Right atrium auricular region (tissue), 2 donors: ENCODE results near the gene RNF213. TPM values are rescaled to one million over a fixed set of nuclear protein-coding genes. Genes with fewer than 3 reads are reported as not detected.
"Not testable (repeated sequence)": the region's sequence is repeated elsewhere in the genome, so short reads cannot be mapped to it uniquely, and the experiment has no call there.

Source experiments
- DNase-seq: peaks from one replicate; pipeline ENCODE4 v3.0.0-alpha.2; 2019; ENCODE audit warnings: low spot score
- H3K27ac ChIP-seq, 2 donors: fragments of 200-600 bp; sonication (generic); 1 replicate in 1 of 2; 2 replicates in 1 of 2; pipeline ENCODE4 v1.5.1; 2016 to 2019
- H3K27me3 ChIP-seq, 2 donors: fragments of 200-600 bp; sonication (generic); one replicate each; pipeline versions ENCODE4 v1.5.1 to v1.6.0; 2017 to 2019
- H3K36me3 ChIP-seq: fragments of 200-600 bp; sonication (generic); one replicate; pipeline ENCODE4 v1.5.1; 2016
- H3K4me1 ChIP-seq, 2 donors: fragments of 200-600 bp; sonication (generic); one replicate each; pipeline versions ENCODE4 v1.5.1 to v1.6.0; 2017 to 2019
- H3K4me3 ChIP-seq, 2 donors: fragments of 200-600 bp; sonication (generic); 1 replicate in 1 of 2; 2 replicates in 1 of 2; pipeline ENCODE4 v1.5.1; 2017 to 2019; ENCODE audit warnings: mild to moderate bottlenecking in 1 of 2, moderate library complexity in 1 of 2
- H3K9me3 ChIP-seq, 2 donors: fragments of 200-600 bp; sonication (generic); one replicate each; pipeline ENCODE4 v1.5.1; 2019
- CTCF ChIP-seq, 2 donors: fragments of 200-600 bp; sonication (generic); IDR thresholded peaks; one replicate each; pipeline ENCODE4 v1.5.1; 2019; ENCODE audit warnings: antibody characterized with exemption in 2 of 2
- total RNA-seq, 2 donors: library from RNA; depleted of rRNA; stranded (reverse); fragments of >200 nt; gene quantifications; one replicate each; pipeline ENCODE4 v1.1.0, GENCODE V29; 2016

The RNF213 gene
- total RNA-seq, 2 donors from 2014 or later = 27.3 to 36.8 TPM

GRCh38 chr17:80270836-80271235 lies 10.2 kb downstream of the RNF213 start:
- peaks cover 20% of the 10 kb centered on the region for H3K36me3 ChIP-seq
- H3K27ac ChIP-seq = no peak overlapping the region
- no peaks in the 10 kb centered on the region for H3K4me1 ChIP-seq
- no peaks in the 10 kb centered on the region for H3K27me3 ChIP-seq
- DNase-seq = no peak
- no peak for TF ChIP-seq CTCF (IDR thresholded peaks at IDR 0.05)
- H3K4me3 ChIP-seq = no peak overlapping the region
- H3K9me3 ChIP-seq = no peaks in the 10 kb centered on the region

GRCh38 chr17:80272366-80272765 lies 11.7 kb downstream of the RNF213 start:
- H3K27ac ChIP-seq = no peak overlapping the region
- H3K9me3 ChIP-seq = no peaks in the 10 kb centered on the region
- H3K4me1 ChIP-seq = no peaks in the 10 kb centered on the region
- H3K27me3 ChIP-seq = no peaks in the 10 kb centered on the region
- H3K36me3 ChIP-seq = peaks cover 20% of the 10 kb centered on the region
- no peak for TF ChIP-seq CTCF (IDR thresholded peaks at IDR 0.05)
- DNase-seq = no peak
- no peak overlapping the region for H3K4me3 ChIP-seq

- H3K4me3 ChIP-seq = no peak overlapping the region
- TF ChIP-seq CTCF (IDR thresholded peaks at IDR 0.05) = no peak
- H3K4me1 ChIP-seq = peaks cover 0 to 14% of the 10 kb centered on the region in 2 donors
- H3K27ac ChIP-seq = no peak overlapping the region
- no peak for DNase-seq
- no peaks in the 10 kb centered on the region for H3K27me3 ChIP-seq
- no peaks in the 10 kb centered on the region for H3K9me3 ChIP-seq
- peaks cover 8% of the 10 kb centered on the region for H3K36me3 ChIP-seq
Measured at GRCh38 chr17:80274331-80274730, 13.7 kb downstream of the RNF213 start.

GRCh38 chr17:80274871-80275449 lies 14.3 kb downstream of the RNF213 start:
- Histone ChIP-seq H3K27me3 (no peaks in the 10 kb centered on the region), H3K4me1 (peaks cover 0 to 15% of the 10 kb centered on the region in 2 donors), H3K4me3 (no peak overlapping the region), H3K36me3 (peaks cover 8% of the 10 kb centered on the region), H3K27ac (no peak overlapping the region), H3K9me3 (no peaks in the 10 kb centered on the region)
- no peak for DNase-seq
- no peak for TF ChIP-seq CTCF (IDR thresholded peaks at IDR 0.05)

- H3K36me3 ChIP-seq, DNase-seq, H3K9me3 ChIP-seq, H3K27me3 ChIP-seq, H3K27ac ChIP-seq, H3K4me3 ChIP-seq: not testable (repeated sequence)
- peaks cover 0 to 20% of the 10 kb centered on the region in 2 donors for H3K4me1 ChIP-seq
Measured at GRCh38 chr17:80275857-80276256, 15.2 kb downstream of the RNF213 start.

- Histone ChIP-seq H3K36me3 (peaks cover 15% of the 10 kb centered on the region), H3K4me1 (peaks cover 0 to 20% of the 10 kb centered on the region in 2 donors), H3K27me3 (no peaks in the 10 kb centered on the region), H3K9me3 (no peaks in the 10 kb centered on the region), H3K4me3 (no peak overlapping the region), H3K27ac (peak overlapping the region in 1 of 2 donors; percentile 15)
- DNase-seq = no peak
- no peak for TF ChIP-seq CTCF (IDR thresholded peaks at IDR 0.05)
Measured at GRCh38 chr17:80277751-80278671, 17.4 kb downstream of the RNF213 start.
